ENCODE results near the gene RNF7.
"Not testable (repeated sequence)": the region's sequence is repeated elsewhere in the genome, so short reads cannot be mapped to it uniquely, and the experiment has no call there.

RNF7 gene

DNA sequence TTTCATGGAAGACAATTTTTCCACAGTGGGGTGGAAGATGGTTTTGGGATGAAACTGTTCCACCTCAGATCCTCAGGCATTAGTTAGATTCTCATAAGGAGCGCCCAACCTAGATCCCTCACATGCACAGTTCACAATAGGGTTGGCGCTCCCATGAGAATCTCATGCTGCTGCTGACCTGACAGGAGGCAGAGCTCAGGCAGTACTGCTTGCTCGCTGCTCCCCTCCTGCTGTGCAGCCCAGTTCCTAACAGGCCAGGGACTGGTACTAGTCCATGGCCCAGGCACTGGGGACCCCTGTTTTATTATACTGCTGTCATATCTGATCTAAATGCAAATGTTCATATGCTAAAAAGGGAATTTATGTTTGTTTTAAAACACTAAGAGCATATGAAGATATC, 15.3 kb downstream of the RNF7 start:
- no peak for TF ChIP-seq ZNF274 (IDR thresholded peaks at IDR 0.05; ENCODE audit: low read depth, low read length)
- H3K4me3 ChIP-seq (ENCODE audit: low read length): no peak overlapping the region

DNA sequence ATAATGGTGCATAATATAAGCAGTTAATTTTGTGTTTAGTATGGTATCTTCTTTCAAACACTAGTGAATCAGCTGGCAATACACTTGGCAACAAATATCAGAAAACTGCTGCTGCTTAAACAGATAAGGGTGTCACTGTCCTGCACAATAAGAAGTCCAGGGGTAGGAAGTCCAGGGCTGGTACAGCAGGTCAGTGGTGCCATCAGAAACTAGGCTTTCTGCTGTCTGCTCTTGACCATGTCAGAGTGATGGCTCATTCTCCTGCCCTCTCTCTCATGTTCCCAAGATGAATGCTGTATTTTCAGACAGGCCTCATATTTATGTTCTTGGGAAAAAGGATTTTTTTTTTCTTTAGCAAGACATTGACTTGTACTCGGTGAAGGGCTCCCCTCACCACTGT, 15.9 kb downstream of the RNF7 start:
- no peak for TF ChIP-seq ZNF274 (IDR thresholded peaks at IDR 0.05; ENCODE audit: low read depth, low read length)
- H3K4me3 ChIP-seq (ENCODE audit: low read length): no peak overlapping the region

DNA sequence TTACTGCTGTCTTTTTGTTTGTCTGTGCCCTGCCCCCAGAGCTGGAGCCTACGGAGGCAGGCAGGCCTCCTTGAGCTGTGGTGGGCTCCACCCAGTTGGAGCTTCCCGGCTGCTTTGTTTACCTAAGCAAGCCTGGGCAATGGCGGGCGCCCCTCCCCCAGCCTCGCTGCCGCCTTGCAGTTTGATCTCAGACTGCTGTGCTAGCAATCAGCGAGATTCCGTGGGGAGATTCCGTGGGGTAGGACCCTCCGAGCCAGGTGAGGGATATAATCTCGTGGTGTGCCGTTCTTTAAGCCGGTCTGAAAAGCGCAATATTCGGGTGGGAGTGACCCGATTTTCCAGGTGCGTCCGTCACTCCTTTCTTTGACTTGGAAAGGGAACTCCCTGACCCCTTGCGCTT, 24.5 kb downstream of the RNF7 start:
- H3K4me3 ChIP-seq (ENCODE audit: low read length): not testable (repeated sequence)

- no peak for TF ChIP-seq ZNF274 (IDR thresholded peaks at IDR 0.05; ENCODE audit: low read depth, low read length)
- H3K4me3 ChIP-seq (ENCODE audit: low read length): no peak within 1 kb of the TSS
Measured at GRCh38 chr3:141763088-141763750, 25.1 kb downstream of the RNF7 start, which contains the start of gene GRK7. Gene GRK7 (plus strand): TSS chr3:141763408. CDS start chr3:141778285, 14,877 bp downstream.

- no peak for TF ChIP-seq ZNF274 (IDR thresholded peaks at IDR 0.05; ENCODE audit: low read depth, low read length)
- no peak overlapping the region for H3K4me3 ChIP-seq (ENCODE audit: low read length)
Measured at GRCh38 chr3:141764045-141764444, 25.9 kb downstream of the RNF7 start.

- TF ChIP-seq ZNF274 (IDR thresholded peaks at IDR 0.05; ENCODE audit: low read depth, low read length): no peak
- H3K4me3 ChIP-seq (ENCODE audit: low read length): no peak overlapping the region
Measured at GRCh38 chr3:141764465-141764864, 26.4 kb downstream of the RNF7 start.

- TF ChIP-seq ZNF274 (IDR thresholded peaks at IDR 0.05; ENCODE audit: low read depth, low read length): no peak
- no peak overlapping the region for H3K4me3 ChIP-seq (ENCODE audit: low read length)
Measured at GRCh38 chr3:141764986-141765385, 26.9 kb downstream of the RNF7 start.

GRCh38 chr3:141767066-141767465, 29.0 kb downstream of the RNF7 start:
- no peak for TF ChIP-seq ZNF274 (IDR thresholded peaks at IDR 0.05; ENCODE audit: low read depth, low read length)

GRCh38 chr3:141769221-141769894, 31.3 kb downstream of the RNF7 start:
- no peak overlapping the region for H3K4me3 ChIP-seq (ENCODE audit: low read length)
- TF ChIP-seq ZNF274 (IDR thresholded peaks at IDR 0.05; ENCODE audit: low read depth, low read length): no peak

More at GRCh38 chr3:141767066-141767465, 29.0 kb downstream of the RNF7 start:
- no peak overlapping the region for H3K4me3 ChIP-seq (ENCODE audit: low read length)

DNA sequence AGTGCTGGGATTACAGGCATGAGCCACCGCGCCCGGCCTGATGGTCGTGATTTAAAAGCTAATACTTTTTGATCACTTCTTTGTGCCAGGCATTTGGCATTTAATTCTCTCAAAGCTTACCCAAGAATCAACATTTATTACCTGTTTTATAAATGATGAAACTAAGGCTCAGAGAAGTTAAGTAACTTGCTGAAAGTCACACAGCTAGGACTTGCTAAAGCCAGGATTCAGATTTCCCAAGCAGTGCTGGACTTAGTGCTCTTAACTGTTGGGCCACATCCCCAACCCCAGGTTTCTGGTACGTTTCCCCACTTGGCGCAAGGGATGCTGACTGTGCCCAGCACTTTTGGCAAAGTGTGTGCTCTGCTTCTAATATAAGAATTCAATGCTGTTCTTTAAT, 35.6 kb downstream of the RNF7 start:
- no peak overlapping the region for H3K4me3 ChIP-seq (ENCODE audit: low read length)
- no peak for TF ChIP-seq ZNF274 (IDR thresholded peaks at IDR 0.05; ENCODE audit: low read depth, low read length)

- no peak for TF ChIP-seq ZNF274 (IDR thresholded peaks at IDR 0.05; ENCODE audit: low read depth, low read length)
- H3K4me3 ChIP-seq (ENCODE audit: low read length): no peak overlapping the region
Measured at GRCh38 chr3:141776376-141776775, 38.3 kb downstream of the RNF7 start.

DNA sequence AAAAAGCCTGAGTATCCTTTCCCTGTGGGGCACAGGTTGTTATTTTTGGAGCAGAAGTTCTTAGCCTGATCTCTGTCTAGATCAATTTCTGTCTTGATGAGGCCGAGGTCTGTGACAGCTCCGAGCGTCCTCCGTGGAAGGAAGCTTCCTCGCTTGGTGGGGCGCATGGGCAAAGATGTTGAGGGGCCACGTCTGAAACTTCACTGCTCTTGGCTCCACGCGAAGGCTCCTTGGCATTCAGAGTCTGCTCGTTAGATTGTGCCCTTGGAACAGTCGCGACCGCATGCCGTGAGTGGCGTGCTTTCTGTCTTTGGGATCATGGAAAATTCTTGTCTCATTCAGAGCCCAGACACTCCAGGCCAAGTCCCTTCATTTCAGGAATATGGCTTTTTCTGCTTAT, 38.8 kb downstream of the RNF7 start:
- H3K4me3 ChIP-seq (ENCODE audit: low read length): no peak overlapping the region
- TF ChIP-seq ZNF274 (IDR thresholded peaks at IDR 0.05; ENCODE audit: low read depth, low read length): no peak

- no peak for TF ChIP-seq ZNF274 (IDR thresholded peaks at IDR 0.05; ENCODE audit: low read depth, low read length)
Measured at GRCh38 chr3:141777957-141778813, 40.1 kb downstream of the RNF7 start.

GRCh38 chr3:141779667-141780066, 41.6 kb downstream of the RNF7 start:
- no peak overlapping the region for H3K4me3 ChIP-seq (ENCODE audit: low read length)
- no peak for TF ChIP-seq ZNF274 (IDR thresholded peaks at IDR 0.05; ENCODE audit: low read depth, low read length)

More at GRCh38 chr3:141777957-141778813, 40.1 kb downstream of the RNF7 start:
- no peak overlapping the region for H3K4me3 ChIP-seq (ENCODE audit: low read length)
